Measurements from ENCODE around the gene OSTM1.
A peak's percentile ranks its signal among the peaks of the same experiment; 100 is the strongest.

Gene OSTM1, protein sequence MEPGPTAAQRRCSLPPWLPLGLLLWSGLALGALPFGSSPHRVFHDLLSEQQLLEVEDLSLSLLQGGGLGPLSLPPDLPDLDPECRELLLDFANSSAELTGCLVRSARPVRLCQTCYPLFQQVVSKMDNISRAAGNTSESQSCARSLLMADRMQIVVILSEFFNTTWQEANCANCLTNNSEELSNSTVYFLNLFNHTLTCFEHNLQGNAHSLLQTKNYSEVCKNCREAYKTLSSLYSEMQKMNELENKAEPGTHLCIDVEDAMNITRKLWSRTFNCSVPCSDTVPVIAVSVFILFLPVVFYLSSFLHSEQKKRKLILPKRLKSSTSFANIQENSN

DNA sequence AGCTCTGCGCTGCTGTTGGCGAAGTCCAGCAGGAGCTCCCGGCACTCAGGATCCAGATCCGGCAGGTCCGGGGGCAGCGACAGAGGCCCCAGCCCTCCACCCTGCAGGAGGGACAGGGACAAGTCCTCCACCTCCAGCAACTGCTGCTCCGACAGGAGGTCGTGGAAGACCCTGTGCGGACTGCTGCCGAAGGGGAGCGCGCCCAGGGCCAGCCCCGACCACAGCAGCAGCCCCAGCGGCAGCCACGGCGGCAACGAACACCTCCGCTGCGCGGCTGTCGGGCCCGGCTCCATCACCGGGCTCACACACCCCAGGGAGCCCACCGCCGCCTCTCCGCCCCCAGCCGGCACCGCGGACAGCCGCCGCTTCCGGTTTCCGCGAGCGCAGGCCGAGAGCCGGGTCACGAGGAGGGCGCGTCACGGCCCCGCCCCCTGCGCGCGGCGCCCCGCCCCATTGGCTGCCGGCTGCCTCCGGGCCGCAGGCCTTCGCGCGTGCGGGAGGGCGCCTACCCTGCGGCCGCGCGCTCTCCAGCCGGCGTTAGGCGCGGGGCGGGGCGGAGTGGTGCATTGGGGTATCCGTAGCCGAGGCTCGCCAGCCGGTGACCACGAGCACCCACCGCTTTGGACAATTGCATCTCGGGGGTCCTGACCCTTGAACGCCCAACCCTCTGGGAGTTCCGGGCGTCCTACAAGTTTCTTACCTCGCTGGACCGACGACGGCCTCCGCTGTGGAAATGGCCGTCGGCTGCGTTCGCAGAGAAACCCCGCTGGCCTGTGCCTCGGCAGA lies at the start of gene OSTM1:
OSTM1 (minus strand) TSS at position 383 of the 786 bp plus-strand sequence; CDS start at position 293, 90 bp downstream.
- DNase-seq: peak; percentile 94 to 97

DNA sequence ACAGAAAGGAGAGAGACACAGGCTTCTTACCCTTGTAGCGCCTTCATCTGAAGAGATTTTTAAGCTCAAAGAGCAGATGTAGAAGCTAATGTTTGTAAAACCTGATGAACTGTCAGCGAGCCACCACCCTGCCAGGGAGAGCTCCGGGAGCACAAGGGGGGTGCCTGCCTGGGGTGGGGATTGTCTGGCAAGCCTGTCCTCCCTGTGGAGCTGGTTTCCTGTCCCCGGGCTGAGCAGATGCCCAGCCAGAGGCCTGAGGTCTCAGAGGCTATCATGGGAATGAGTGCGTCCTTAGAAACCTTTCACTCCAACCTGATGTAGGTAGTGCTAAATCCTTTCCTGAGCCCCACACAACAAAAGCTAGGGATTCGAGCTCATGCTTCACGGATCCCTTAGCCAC lies 49.4 kb upstream of the OSTM1 start:
- DNase-seq: no peak

DNA sequence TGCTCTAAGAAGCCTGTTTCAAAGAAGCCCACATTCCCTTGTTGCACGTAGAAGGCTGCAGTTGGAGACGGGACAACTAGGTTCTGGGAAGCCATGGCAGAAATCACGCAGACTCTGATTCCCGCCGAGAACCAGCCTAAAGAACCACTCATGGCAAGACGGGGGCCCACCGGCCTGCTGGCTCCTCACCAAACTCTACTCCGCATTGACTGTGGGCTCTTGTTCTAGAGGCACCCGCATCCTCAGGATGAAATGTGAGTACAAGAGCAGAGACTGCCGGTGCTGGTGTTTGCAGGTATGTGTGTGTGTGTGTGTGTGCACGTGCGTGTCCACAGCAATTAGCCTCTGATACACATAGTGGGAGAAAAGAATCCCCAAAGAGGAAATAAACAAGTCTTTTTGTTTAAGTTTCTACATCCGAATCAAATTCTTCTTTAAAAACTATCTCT lies 49.0 kb upstream of the OSTM1 start:
- DNase-seq: no peak

DNA sequence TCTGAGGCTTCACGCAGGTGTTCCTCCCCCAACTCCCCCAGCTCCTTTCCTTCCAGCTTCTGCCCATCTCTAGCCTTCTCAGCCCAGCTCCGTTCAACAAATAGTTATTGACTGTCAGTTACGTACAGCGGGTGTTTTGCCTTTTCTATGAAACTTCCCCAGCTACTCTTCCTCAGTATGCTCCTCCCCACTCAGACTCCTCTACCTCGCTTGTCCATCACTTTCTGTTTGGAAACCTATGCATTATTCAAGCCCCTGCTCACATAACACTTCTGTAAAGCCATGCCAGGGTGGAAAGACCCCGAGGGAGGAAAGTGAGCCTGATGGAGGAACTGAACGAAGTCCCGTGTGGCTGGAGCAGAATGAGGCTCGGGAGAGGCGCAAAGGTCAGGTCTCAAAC lies 47.1 kb upstream of the OSTM1 start:
- DNase-seq: no peak

DNA sequence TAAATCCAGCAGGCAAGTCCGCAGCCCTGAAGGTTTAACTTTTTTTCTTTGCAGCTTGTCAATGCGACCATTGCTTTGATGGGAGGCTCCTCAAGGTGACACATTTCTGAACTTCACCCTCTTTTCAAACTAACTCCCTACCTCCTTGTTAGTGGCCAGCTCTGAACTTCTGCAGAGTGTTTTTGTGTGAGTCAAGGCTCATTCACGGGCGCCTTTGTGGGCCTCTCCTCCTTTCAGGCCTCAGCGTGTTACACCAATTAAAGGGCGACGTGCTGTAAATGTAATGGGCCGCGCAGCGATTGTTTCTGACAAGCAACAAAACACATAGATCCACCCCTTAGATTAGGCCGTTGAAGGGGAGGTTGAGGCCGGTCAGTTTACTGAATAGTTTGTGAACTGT lies 45.8 kb upstream of the OSTM1 start:
- DNase-seq: peak in 1 of 2 experiments; percentile 25

DNA sequence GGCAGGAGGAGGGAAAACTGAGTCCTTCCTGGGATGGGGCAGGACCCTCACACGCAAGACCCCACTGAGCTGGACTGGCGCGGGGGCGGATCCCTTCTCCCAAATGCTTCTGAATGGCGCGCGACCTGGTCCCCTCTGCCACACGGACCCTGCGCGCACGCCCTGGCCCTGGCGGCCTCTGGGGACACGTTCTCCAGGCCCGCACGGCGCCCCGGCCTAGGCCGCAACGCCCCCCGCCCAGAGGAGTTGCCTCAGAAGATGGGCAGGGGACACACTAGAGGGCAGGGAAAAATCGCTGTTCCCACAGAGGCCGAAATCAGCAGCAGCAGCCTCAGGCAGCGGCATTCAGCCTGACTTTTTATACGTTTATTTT lies 45.2 kb upstream of the OSTM1 start:
- DNase-seq: peak in 1 of 2 experiments; percentile 27

DNA sequence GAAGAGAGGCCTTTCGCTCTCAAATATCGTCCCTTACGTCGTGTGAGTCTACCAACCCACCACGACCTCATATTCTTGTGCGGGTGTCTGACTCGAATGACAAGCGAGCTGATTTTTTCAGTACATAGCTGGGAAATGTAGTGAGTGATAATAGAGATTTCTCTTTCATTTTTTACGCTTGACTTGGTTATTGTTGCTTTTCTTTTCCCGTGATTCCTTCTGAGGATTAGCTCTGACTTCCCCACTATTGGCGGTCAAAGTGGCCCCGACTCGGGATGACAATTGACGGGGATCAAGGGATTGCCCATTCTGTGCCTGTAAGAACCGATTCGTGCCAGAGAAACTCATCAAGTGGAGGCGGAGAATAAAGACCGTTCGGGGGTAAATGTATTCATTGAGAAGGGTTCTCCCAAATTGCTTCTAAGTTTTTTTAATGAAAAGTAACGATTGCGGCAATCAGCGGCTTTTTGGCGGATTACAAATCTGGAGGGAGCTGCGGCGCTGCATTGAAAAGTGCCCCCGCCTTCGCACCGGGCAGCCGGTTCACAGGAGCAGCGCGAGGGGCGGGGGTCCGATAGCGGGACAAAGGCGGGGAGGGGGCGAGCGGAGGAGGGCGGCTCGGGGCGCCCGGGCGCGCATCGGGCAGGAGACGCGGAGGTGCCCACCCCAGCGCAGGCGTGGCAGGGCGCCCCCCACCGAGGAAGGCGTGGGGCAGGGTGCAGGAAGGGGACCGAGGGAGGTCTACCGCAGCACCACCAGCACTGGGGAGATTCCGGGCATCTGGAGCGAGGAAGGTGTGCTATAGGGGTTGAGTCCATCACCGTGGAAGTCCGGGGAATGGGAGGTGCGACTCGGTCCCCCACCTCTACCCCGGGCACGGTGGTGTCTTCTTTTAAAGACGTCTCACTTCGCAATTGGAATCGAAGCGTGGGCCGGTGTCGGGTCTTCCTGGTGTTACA lies 44.5 kb upstream of the OSTM1 start:
- peak; percentile 35 to 45 for DNase-seq

DNA sequence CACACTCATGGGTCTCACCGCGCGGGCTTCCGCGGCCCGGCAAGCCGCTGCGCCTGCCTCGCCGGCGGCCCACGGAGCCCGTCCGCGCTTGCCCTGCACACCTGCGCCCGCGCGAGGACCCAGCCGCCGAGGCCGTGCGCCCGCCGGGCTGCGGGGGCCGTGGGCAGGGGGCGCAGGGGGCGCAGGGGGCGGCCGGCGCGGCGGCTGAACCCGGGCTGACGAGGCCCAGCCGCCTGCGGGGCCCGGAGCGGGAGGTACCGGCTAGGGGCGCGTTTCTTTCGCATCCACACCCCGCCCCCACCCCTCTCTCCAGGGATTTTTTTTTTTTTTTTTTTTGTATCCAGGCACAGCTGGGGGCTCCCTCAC lies 43.8 kb upstream of the OSTM1 start:
- DNase-seq: no peak

DNA sequence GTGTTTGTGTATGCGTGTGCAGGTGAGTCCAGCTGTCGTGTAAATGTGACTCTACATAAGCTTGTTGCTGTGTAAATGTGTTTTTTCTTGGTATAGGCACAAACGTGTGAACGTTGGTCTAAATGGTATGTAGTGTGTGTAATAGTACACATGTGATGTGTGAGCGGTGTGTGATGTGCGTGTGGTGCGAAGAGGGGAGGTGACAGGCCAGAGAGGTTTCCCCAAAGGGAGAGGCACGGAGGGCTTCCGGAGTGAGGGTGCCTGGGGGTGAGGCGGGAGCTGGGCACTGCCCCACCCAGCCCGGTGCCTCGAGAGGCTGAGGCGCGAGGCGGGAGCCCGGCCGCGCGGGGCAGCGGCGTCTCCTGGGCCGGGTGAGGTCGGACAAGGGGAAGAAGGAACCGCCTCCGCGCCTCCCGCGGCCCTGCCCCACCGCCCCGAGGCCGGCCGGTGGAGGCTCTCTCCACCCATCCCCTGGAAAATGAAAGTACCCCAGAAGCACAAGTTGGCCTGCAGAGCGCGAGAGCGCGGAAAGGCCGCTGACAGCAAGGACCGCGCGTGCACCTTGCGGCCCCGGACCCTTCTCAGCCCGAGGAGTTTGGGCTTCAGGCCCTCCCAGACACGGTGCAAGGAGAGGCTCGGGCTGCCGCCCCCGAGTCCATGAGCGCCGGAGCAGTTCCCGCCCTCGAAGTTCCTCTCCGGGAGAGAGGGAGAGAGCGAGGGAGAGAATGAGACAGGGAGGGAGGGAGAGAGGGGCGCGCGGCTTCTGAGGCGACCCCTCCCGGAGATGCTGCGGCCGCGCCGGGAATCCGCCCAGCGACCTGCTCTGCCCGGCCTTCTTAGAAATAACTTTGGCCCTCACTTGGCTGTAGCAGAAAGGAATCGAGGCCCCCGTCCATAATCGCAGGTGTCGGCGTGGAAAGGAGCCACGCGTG lies 43.2 kb upstream of the OSTM1 start:
- DNase-seq: peak; percentile 44 to 56

DNA sequence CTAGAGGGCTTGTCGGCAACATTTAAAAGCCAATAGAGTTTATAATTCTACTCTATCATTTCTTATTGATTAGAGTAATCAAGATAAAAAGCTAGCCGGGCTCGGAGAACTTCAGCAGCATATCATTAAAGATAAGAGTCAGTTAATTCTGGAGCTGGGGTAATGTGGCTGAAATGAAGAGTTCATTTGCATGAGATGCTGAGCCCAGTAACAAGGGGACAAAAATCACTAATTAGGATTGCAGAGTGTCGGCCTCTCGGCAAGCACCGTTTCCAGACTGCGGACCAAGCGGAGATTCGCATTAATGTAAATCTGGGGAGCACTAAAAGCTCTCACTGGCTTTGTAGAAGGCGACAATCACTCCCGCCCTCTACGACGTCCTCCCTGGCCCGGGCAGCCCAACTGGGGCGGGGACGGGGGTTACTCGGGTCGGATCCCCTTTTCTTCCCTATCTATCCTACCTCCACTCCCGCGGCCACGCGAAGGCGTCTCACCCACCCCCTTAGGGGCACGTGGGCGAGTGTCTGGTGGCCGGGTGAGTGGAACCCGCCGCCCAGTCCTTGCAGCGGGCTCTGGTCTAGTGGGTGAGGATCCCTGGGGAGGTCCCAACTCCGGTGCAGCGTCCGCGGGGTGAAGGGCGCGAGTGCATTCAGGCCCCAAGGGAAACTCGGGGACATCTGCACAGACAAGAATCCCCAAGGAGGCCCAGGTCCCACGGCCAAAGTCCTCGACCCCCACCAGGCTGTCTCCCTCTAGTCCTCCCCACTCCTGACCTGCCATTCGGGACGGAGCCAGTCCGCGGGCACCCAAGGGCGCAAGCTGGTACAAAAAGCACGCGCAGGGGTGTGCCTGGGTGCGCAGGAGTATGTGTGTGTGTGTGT lies 42.2 kb upstream of the OSTM1 start:
- DNase-seq: peak; percentile 39

DNA sequence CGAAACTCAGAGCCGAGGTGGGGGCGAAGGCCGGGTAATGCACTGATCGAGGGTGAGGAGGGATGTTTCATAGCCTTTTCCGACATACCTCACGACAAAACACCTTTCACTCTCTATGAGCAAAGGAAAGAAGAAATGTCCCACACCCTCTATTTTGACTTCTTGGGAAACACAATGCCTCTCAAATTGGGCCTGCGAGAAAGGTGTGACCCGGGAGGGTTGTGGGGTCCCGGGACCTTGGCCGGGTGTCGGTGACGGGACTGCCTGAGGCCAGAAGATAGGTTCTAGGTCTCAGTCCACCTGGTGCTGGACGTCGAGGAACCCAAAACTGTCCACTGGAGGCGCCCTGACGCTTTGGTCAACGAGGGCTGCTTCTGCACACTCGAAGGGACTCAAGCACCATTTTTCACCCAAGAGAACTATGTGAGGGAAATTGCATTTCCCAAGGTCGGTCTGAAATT lies 41.1 kb upstream of the OSTM1 start:
- DNase-seq: peak; percentile 54 to 57

DNA sequence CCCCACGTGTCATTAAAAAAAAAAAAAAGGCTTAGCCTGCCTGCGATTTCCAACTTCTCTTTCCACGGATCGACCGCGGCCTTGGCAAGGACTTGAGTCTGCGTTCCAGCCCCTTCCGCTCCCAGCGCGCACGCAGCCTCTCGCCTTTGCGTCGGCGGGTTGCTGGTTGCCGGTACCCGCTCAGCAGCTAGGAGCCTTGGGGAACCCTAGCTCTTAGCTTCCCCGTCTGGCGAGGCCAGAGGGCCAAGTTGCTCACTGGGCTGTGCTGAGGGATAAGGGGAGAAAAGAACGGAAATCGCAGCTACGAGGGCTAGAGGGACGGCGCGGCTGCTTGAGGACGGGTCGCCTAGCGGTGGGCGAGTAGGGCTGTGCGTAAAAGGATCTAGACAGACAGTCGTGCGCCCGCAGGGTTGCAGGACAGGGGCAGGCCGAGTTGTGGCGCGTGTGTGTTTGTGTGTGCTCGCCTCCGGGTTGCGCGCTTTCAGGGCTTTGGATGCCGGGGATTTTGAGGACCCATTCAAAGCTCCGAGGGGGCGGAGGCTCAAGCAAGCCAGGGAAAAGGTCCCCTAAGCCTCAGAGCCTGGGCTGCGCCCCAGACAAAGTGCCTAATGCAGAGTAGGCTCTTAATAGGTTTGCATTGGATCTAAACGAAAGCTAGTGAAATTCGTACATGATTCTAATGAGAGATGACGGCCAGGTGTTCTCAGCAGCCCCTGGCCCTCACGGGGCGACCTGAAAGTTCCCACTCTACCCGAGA lies 40.5 kb upstream of the OSTM1 start:
- peak; percentile 63 to 71 for DNase-seq

DNA sequence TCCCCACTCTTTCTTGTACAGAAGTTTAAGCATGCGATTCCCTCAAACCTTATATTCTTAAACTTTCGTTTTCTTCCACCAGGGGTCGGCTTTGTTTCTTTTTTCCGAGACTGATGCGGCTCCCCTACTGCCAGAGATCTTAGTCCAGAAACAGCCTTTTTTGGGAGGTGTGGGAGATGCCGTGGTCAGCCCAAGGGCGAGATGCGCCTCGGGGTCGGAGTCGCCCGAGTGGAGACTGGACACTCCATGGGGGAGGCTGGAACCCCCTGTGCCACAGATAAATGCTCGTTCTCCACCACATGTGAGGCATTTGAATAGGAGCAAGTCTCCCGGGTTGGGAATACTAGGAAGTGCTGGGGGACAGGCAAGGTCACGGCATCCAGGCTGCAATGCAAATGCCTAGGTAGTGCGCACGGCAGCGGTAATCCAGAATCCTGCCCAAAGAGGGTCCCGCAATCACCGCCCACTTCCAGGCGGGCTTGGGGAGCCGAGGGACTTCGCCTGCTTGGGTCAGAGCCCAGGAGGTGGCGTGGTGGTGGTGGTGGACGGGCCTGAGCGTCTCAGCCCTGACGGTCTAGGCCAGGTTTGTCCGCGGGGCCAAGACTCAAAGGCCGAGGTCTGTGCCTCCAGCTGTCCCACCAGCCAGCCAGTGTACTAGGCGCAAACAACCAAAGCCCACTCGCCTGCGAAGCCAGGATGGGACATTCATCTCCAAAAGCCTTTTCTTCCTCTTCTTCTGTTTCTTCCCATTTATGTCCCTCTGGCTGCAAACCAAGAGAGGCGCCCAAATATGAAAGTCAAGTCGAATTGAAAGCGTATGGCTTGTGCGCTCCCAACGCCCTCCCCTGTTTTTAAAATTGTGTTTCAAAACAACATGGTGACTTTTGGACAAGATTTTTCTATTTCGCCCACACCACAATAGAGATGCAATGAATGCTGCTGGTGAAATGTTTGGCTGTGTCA lies 39.3 kb upstream of the OSTM1 start:
- DNase-seq: peak; percentile 35 to 42

DNA sequence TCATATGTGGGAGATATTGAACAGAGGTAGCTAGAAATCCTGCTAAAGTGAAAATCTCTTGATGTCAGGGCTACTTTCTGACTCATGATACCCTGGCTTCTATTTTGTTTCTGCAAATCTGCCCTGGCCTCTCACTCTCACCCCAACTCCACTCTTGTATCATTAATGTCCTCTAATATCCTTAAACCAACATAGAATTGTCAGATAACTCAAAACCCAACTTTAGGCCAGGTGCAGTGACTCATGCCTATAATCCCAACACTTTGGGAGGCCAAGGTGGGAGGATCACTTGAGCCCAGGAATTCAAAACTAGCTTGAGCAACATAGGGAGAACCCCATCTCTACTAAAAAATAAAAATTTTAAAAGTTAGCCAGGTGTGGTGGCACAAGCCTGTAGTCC lies 33.8 kb upstream of the OSTM1 start:
- DNase-seq: no peak

DNA sequence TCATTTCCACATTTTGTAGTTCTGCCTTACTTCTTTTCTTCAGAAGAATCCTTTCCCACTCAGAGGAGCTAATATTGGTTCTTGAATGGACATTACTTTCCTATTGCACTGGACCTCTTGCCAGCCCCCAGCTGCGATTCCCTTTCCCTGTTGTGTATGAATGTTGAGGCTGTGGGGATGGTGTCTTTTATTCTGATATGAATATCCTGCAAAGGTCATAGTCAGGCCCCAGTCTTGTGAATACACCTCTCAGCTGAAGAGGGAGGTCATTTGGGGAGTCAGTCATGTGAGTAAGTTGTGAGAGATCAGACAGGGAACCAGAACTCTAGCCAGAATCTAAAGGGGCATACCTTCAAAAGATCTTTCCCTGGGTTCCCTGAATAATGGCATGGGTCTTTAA lies 32.6 kb upstream of the OSTM1 start:
- DNase-seq: no peak

DNA sequence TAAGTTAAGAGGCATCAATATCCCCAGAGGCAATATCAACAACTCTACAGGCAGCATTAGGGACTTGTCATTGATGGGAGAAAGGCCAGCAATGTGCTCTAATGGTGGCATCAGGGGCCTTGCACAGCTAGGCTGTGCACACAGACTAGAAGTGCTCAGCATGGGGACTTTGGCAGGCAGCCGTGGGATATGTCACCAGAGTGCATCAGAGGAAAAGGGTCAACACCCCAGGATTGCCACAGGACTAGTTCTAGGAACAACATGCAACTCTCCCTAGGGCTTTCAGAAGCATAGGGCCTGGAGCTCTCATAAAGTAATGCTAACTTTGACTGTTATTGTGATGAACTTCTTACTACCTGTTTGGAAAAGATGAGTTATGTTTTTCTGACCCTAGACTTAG lies 32.2 kb upstream of the OSTM1 start:
- DNase-seq: no peak

DNA sequence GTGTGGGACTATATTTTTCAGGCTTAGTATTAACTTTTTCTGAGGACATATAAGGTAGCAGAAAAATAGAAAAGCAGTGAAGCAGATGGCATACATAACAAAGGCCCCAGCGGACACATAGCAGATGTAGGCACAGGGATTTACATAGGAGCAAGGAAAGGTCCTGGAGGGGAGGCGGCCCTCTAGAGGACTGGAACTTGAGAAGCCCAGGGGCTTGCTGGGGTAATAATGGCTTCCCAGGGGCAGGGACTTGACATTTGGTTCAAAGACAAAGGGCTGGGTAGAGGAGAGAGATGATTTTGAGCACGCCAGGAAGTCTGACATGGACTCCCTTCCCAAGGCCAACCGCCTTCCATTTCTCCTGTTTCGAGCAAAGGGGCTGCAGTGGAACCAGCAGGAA lies 31.7 kb upstream of the OSTM1 start:
- no peak for DNase-seq

DNA sequence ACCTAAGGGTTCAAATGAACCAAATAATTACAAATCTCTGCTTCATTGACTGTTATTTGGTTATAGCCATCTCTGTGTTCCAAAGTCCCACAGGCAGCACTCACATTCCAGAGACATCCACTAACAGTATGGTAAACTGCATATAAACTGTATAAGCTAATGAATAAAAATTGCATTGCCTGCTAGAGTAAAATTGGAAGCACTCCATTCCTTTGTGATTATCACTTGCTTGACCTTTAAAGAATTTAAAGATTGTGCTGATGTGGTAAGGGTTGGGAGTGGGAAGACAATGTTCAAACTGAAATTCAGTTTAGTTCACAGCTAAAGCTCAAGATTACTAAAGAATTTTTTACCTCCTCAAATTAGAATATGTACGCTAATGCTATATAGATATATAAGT lies 31.0 kb upstream of the OSTM1 start:
- no peak for DNase-seq

DNA sequence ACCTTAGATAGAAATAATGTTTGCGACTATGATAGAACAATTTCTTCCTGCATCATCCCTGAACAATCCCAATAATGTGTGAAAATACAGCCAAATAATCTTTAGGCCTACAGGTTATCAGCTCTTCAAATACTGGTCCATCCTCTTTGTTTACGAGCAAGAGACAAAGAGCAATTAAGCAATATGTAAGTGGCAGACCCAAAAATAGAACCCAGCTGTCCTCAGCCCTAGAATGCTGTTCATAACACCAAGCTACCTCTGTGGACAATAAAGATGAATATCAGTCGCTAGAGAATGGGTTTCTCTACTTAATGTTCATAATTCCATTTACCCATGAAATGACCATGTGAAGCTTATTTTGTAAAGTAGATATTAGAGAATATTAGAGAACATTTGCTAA lies 28.4 kb upstream of the OSTM1 start:
- no peak for DNase-seq

Data from activated T-cell treated with anti-CD3 and anti-CD28 coated beads, Interleukin-2, amount 50 U/mL, for 48 hours (primary cell).